Omental fat pad (tissue), 4 donors: ENCODE measurements around the gene NCBP3. TPM values are rescaled to one million over a fixed set of nuclear protein-coding genes. Genes with fewer than 3 reads are reported as not detected.

Source experiments
- ATAC-seq: fragments of 150-250 bp; one replicate; pipeline ENCODE4 v1.9.1; 2016; ENCODE audit warnings: mild to moderate bottlenecking, moderate library complexity; ENCODE audit not compliant: low FRiP score
- DNase-seq: peaks from one replicate; pipeline ENCODE4 v3.0.0-alpha.2; 2019; ENCODE audit warnings: low spot score
- CTCF ChIP-seq, 3 donors: fragments of 450-650 bp; IDR thresholded peaks; one replicate each; pipeline ENCODE4 v1.5.1; 2016 to 2017; ENCODE audit warnings: antibody characterized with exemption in 3 of 3, mild to moderate bottlenecking in 3 of 3, moderate library complexity in 2 of 3
- total RNA-seq, 4 donors: library from RNA; depleted of rRNA; stranded (reverse); fragments of >200 nt; gene quantifications; one replicate each; pipeline ENCODE4 v1.1.0, GENCODE V29; 2016

The NCBP3 gene
- total RNA-seq, 4 donors from 2014 or later, result 16.3 to 31.9 (median 23.9) TPM

- DNase-seq, result no peak
- no peak for ATAC-seq
- no peak for TF ChIP-seq CTCF (IDR thresholded peaks at IDR 0.05)
These were observed 19.9 kb downstream of the NCBP3 start for GRCh38 chr17:3826191-3826590.

- ATAC-seq (no peak), DNase-seq (no peak)
- TF ChIP-seq CTCF (IDR thresholded peaks at IDR 0.05), result no peak
These were observed 24.9 kb downstream of the NCBP3 start for GRCh38 chr17:3821101-3821500.

- DNase-seq (no peak), ATAC-seq (no peak)
- no peak for TF ChIP-seq CTCF (IDR thresholded peaks at IDR 0.05)
These were observed 27.3 kb downstream of the NCBP3 start for GRCh38 chr17:3818786-3819185.

- ATAC-seq, result no peak
- no peak for DNase-seq
- no peak for TF ChIP-seq CTCF (IDR thresholded peaks at IDR 0.05)
These were observed 28.0 kb downstream of the NCBP3 start for GRCh38 chr17:3817851-3818605.

- no peak for TF ChIP-seq CTCF (IDR thresholded peaks at IDR 0.05)
These were observed 30.1 kb downstream of the NCBP3 start for GRCh38 chr17:3815925-3816324.

GRCh38 chr17:3815122-3815521 lies 30.9 kb downstream of the NCBP3 start:
- no peak for ATAC-seq
- no peak for TF ChIP-seq CTCF (IDR thresholded peaks at IDR 0.05)
- DNase-seq, result no peak

More at GRCh38 chr17:3815925-3816324, 30.1 kb downstream of the NCBP3 start:
- DNase-seq, result no peak
- no peak for ATAC-seq

GRCh38 chr17:3814361-3814760 lies 31.7 kb downstream of the NCBP3 start:
- TF ChIP-seq CTCF (IDR thresholded peaks at IDR 0.05), result no peak
- ATAC-seq, result no peak
- DNase-seq, result no peak
